HCT116 (cell line): ENCODE measurements around the gene FTSJ3. TPM values are rescaled to one million over a fixed set of nuclear protein-coding genes. Genes with fewer than 3 reads are reported as not detected.

Experiments
- ATAC-seq: fragments of 200-7000 bp; cut with Tn5 transposase; 2 replicates; pipeline ENCODE4 v1.9.1; 2020; ENCODE audit warnings: mild to moderate bottlenecking, moderate library complexity
- BruUV-seq: library from RNA; stranded (reverse); fragments of 400-500 nt; replicated peaks from 2 replicates; lab custom pipeline; 2021; lab: Mats Ljungman, UMichigan
- CTCF ChIA-PET: fragments of 300-600 bp; sonication (Branson Sonifier 250); formaldehyde crosslinking; loops from one replicate; lab custom pipeline; 2021; ENCODE audit warnings: antibody characterized with exemption; lab: Charles Lee
- POLR2A ChIA-PET: fragments of 300-600, 350-600 bp; sonication (Branson Sonifier 250); formaldehyde crosslinking; loops from one replicate; lab custom pipeline; 2021; ENCODE audit warnings: antibody characterized with exemption; lab: Charles Lee
- RAD21 ChIA-PET, 2 experiments: fragments of 300-600 bp; sonication (Branson Sonifier 250); formaldehyde crosslinking; loops; one replicate each; lab custom pipeline; 2023; ENCODE audit warnings: low total read pairs in 2 of 2; ENCODE audit not compliant: uncharacterized antibody in 2 of 2, unreplicated experiment in 2 of 2, low non-redundant PET in 1 of 2; lab: Charles Lee
- DNase-seq: peaks from one replicate; pipeline ENCODE4 v3.0.0-alpha.2; 2010; ENCODE audit warnings: low read depth, low spot score
- H2AFZ ChIP-seq: fragments of 200-600 bp; shearing (Covaris generic), sonication (generic); 2 replicates; pipeline ENCODE4 v1.6.1; 2017; ENCODE audit warnings: low read depth, mixed run types, mixed read lengths, antibody characterized with exemption, low read length; ENCODE audit not compliant: poor library complexity, severe bottlenecking
- H3K27ac ChIP-seq: 2 replicates; pipeline ENCODE4 v1.5.1; 2012; ENCODE audit warnings: low read depth, low read length
- H3K27me3 ChIP-seq: fragments of 200-600 bp; sonication (generic); 2 replicates; pipeline ENCODE4 v1.6.1; 2016; ENCODE audit warnings: mixed run types, low read length, mixed read lengths; ENCODE audit not compliant: insufficient read depth
- H3K36me3 ChIP-seq, 2 experiments: fragments of 200-500 bp in 1 of 2; fragments of 200-600 bp in 1 of 2; sonication (Bioruptor generic) in 1 of 2; sonication (generic) in 1 of 2; 2 replicates each; pipeline versions ENCODE4 v1.5.1 to v1.6.1; 2014 to 2016; ENCODE audit warnings: low read length in 2 of 2, inconsistent platforms in 1 of 2, mixed read lengths in 1 of 2, mixed run types in 1 of 2; ENCODE audit not compliant: insufficient read depth in 2 of 2, control insufficient read depth in 1 of 2
- H3K4me1 ChIP-seq, 2 experiments: fragments of 200-600 bp in 1 of 2; sonication (generic) in 1 of 2; 2 replicates each; pipeline versions ENCODE4 v1.5.1 to v1.6.1; 2012 to 2017; ENCODE audit warnings: low read length in 2 of 2, inconsistent platforms in 1 of 2, mild to moderate bottlenecking in 1 of 2, mixed read lengths in 1 of 2, mixed run types in 1 of 2, moderate library complexity in 1 of 2; ENCODE audit not compliant: insufficient read depth in 2 of 2, control insufficient read depth in 1 of 2
- H3K4me2 ChIP-seq: fragments of 200-600 bp; sonication (generic); 2 replicates; pipeline ENCODE4 v1.6.1; 2017; ENCODE audit warnings: mixed run types, low read length, mixed read lengths
- H3K4me3 ChIP-seq, 2 experiments: fragments of 200-600 bp in 1 of 2; sonication (generic) in 1 of 2; replicated peaks in 1 of 2; 2 replicates each; pipeline ENCODE4 v1.5.1; 2011 to 2016; ENCODE audit warnings: low read length in 2 of 2, control low read depth in 1 of 2, low read depth in 1 of 2, mild to moderate bottlenecking in 1 of 2, mixed read lengths in 1 of 2, mixed run types in 1 of 2
- H3K79me2 ChIP-seq: fragments of 200-600 bp; sonication (generic); 2 replicates; pipeline ENCODE4 v1.6.1; 2017; ENCODE audit warnings: mild to moderate bottlenecking, mixed run types, low read length, moderate library complexity, mixed read lengths; ENCODE audit not compliant: insufficient read depth
- H3K9ac ChIP-seq: fragments of 200-600 bp; sonication (generic); 2 replicates; pipeline ENCODE4 v1.6.1; 2016; ENCODE audit warnings: low read length, mixed read lengths
- H3K9me2 ChIP-seq: fragments of 200-600 bp; sonication (generic), shearing (Covaris generic); 2 replicates; pipeline ENCODE4 v1.6.1; 2017; ENCODE audit warnings: mixed run types, mild to moderate bottlenecking, moderate library complexity; ENCODE audit not compliant: insufficient read depth
- H3K9me3 ChIP-seq, 2 experiments: fragments of 200-500 bp in 1 of 2; fragments of 200-600 bp in 1 of 2; sonication (Bioruptor generic) in 1 of 2; sonication (generic) in 1 of 2; 2 replicates each; pipeline ENCODE4 v1.6.1; 2014 to 2017; ENCODE audit warnings: low read length in 2 of 2, mixed read lengths in 2 of 2, inconsistent platforms in 1 of 2, low read depth in 1 of 2, mild to moderate bottlenecking in 1 of 2, mixed run types in 1 of 2, moderate library complexity in 1 of 2; ENCODE audit not compliant: control insufficient read depth in 1 of 2, insufficient read depth in 1 of 2
- H4K20me1 ChIP-seq: fragments of 200-600 bp; sonication (generic), shearing (Covaris generic); 2 replicates; pipeline ENCODE4 v1.6.1; 2017; ENCODE audit warnings: mixed run types, mild to moderate bottlenecking, moderate library complexity; ENCODE audit not compliant: insufficient read depth
- SRF ChIP-seq: IDR thresholded peaks from 2 replicates; pipeline ENCODE4 v1.6.1; 2012; ENCODE audit warnings: low read depth
- intact Hi-C: fragments of 100-400 bp; cut with micrococcal nuclease; formaldehyde crosslinking; loops from 2 replicates; pipeline ENCODE4 v1.10.0; 2022
- total RNA-seq: library from RNA; stranded (reverse); gene quantifications from one replicate; pipeline ENCODE4 v1.2.1, GENCODE V29; 2021; ENCODE audit not compliant: unreplicated experiment
- TF ChIP-seq, protein P1 (sequence below): IDR thresholded peaks from 2 replicates; pipeline ENCODE4 v1.6.1; 2012; ENCODE audit warnings: low read depth

The FTSJ3 gene
- total RNA-seq, 1 experiment from 2014 or later, result 70.9 TPM

GRCh38 chr17:63835167-63835720 lies 7.8 kb upstream of the FTSJ3 start:
- intact Hi-C loops, result loop anchor here (1.0 to 2.0 kb wide), 2 partner anchors 92 to 410 kb away; no protein-coding TSS in a partner anchor
- no TSS peak for BruUV-seq

More at GRCh38 chr17:63835167-63835720, 7.8 kb upstream of the FTSJ3 start:
- H2AFZ ChIP-seq, result no peak overlapping the region
- peak overlapping the region; percentile 21 for H3K27ac ChIP-seq
- H3K79me2 ChIP-seq, result peaks cover 66% of the 10 kb centered on the region
- TF ChIP-seq, protein P1, sequence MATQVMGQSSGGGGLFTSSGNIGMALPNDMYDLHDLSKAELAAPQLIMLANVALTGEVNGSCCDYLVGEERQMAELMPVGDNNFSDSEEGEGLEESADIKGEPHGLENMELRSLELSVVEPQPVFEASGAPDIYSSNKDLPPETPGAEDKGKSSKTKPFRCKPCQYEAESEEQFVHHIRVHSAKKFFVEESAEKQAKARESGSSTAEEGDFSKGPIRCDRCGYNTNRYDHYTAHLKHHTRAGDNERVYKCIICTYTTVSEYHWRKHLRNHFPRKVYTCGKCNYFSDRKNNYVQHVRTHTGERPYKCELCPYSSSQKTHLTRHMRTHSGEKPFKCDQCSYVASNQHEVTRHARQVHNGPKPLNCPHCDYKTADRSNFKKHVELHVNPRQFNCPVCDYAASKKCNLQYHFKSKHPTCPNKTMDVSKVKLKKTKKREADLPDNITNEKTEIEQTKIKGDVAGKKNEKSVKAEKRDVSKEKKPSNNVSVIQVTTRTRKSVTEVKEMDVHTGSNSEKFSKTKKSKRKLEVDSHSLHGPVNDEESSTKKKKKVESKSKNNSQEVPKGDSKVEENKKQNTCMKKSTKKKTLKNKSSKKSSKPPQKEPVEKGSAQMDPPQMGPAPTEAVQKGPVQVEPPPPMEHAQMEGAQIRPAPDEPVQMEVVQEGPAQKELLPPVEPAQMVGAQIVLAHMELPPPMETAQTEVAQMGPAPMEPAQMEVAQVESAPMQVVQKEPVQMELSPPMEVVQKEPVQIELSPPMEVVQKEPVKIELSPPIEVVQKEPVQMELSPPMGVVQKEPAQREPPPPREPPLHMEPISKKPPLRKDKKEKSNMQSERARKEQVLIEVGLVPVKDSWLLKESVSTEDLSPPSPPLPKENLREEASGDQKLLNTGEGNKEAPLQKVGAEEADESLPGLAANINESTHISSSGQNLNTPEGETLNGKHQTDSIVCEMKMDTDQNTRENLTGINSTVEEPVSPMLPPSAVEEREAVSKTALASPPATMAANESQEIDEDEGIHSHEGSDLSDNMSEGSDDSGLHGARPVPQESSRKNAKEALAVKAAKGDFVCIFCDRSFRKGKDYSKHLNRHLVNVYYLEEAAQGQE, result no peak
- TF ChIP-seq SRF, result no peak
- RAD21 ChIA-PET, result interaction anchor here in 1 of 2 experiments (0.7 kb wide), 1 partner anchor 23 kb away, joined by 4 read pairs; no protein-coding TSS in a partner anchor
- H4K20me1 ChIP-seq, result no peaks in the 10 kb centered on the region
- H3K4me2 ChIP-seq, result 0 out of 2 replicates have a peak overlapping the region, but pooled peaks have one; percentile 0
- no peaks in the 10 kb centered on the region for H3K9me3 ChIP-seq
- H3K4me3 ChIP-seq, result no peak overlapping the region
- no peaks in the 10 kb centered on the region for H3K27me3 ChIP-seq
- peaks cover 48 to 71% of the 10 kb centered on the region in 2 experiments for H3K36me3 ChIP-seq
- H3K9ac ChIP-seq, result no peak overlapping the region
- DNase-seq (no peak), ATAC-seq (no peak)
- H3K9me2 ChIP-seq, result no peaks in the 10 kb centered on the region
- H3K4me1 ChIP-seq, result peaks cover 21 to 30% of the 10 kb centered on the region in 2 experiments
- POLR2A ChIA-PET, result no interaction called here
- CTCF ChIA-PET, result interaction anchor here (1.0 to 1.9 kb wide), 9 partner anchors 9 to 409 kb away, joined by 3 to 10 read pairs (median 4); partner anchors contain the start of gene MAP3K3
